Adrenal gland (tissue), 12 donors: Measurements from ENCODE around the gene DNAJC15. TPM values are rescaled to one million over a fixed set of nuclear protein-coding genes. Genes with fewer than 3 reads are reported as not detected.

ENCODE experiments used
- DNase-seq, 7 donors: peaks; one replicate each; pipeline ENCODE4 v3.0.0-alpha.2; 2019 to 2020
- H3K27ac ChIP-seq, 5 donors: fragments of 200-600 bp; sonication (generic) in 4 of 5; 1 replicate in 3 of 5; 2 replicates in 2 of 5; pipeline versions ENCODE4 v1.5.1 to v1.8.0; 2016 to 2020; ENCODE audit warnings: mild to moderate bottlenecking in 1 of 5
- H3K27me3 ChIP-seq: fragments of 200-600 bp; 2 replicates; pipeline ENCODE4 v1.8.0; 2021
- H3K36me3 ChIP-seq, 2 donors: fragments of 200-600 bp; replicated peaks in 1 of 2; 1 replicate in 1 of 2; 2 replicates in 1 of 2; pipeline versions ENCODE4 v1.5.1 to v1.8.0; 2018 to 2022
- H3K4me1 ChIP-seq, 2 donors: fragments of 200-600 bp; replicated peaks in 1 of 2; 1 replicate in 1 of 2; 2 replicates in 1 of 2; pipeline versions ENCODE4 v1.5.1 to v1.8.0; 2018 to 2021
- H3K4me3 ChIP-seq, 4 donors: fragments of 200-600 bp; sonication (generic) in 3 of 4; one replicate each; pipeline ENCODE4 v1.5.1; 2016 to 2018
- H3K9me3 ChIP-seq, 3 donors: fragments of 200-600 bp; sonication (generic) in 1 of 3; replicated peaks in 1 of 3; 1 replicate in 2 of 3; 2 replicates in 1 of 3; pipeline versions ENCODE4 v1.5.1 to v1.8.0; 2016 to 2021
- CTCF ChIP-seq, 6 experiments: fragments of 450-650 bp in 4 of 6; fragments of 200-600 bp in 2 of 6; sonication (generic) in 1 of 6; IDR thresholded peaks; 1 replicate in 5 of 6; 2 replicates in 1 of 6; pipeline versions ENCODE4 v1.5.1 to v1.8.0; 2016 to 2021; ENCODE audit warnings: antibody characterized with exemption in 6 of 6, mild to moderate bottlenecking in 2 of 6, moderate library complexity in 1 of 6
- POLR2A ChIP-seq, 2 donors: fragments of 450-650 bp; IDR thresholded peaks; one replicate each; pipeline ENCODE4 v1.6.1; 2017; ENCODE audit warnings: antibody characterized with exemption in 2 of 2, mild to moderate bottlenecking in 2 of 2, moderate library complexity in 1 of 2
- WGBS, 4 donors: extraction: QIAGEN DNeasy Blood & Tissue Kit in 2 of 4; methylation state at CpG; one replicate each; pipeline versions ENCODE4 v1.1.5 to v1.1.7; 2013 to 2017; 5-methylcytosine and 5-hydroxymethylcytosine counted together
- intact Hi-C, 2 donors: fragments of 100-400 bp; cut with DNase I; formaldehyde crosslinking; loops; one replicate each; pipeline versions ENCODE4 v1.14.1 to v1.15.0; 2022 to 2023
- polyA plus RNA-seq, 3 donors: library from polyadenylated mRNA; stranded (reverse); fragments of 200-250 nt in 2 of 3; fragments of 350-450 nt in 1 of 3; fragmentation: Illumina TruSeq in 1 of 3; extraction: RNeasy Lipid Tissue Mini Kit (QIAGEN cat#74804) in 1 of 3; gene quantifications; one replicate each; pipeline ENCODE4 v1.2.3, GENCODE V29; 2013 to 2014
- total RNA-seq, 9 donors: library from RNA; depleted of rRNA in 4 of 9; stranded (reverse); fragments of >200 nt in 4 of 9; fragments of 120-200 nt in 1 of 9; fragmentation: NEBNext Ultra II Directional in 1 of 9; extraction: Animal tissue kit (Norgen Biotek cat#: 25700) in 1 of 9; gene quantifications; one replicate each; pipeline versions ENCODE4 v1.1.0 to v1.2.4, GENCODE V29; 2013 to 2023
- donor health status: healthy with polysubstance abuse.
- donor health status: Bipolar disorder and iron deficiency.
- donor health status: DM: yes; HTN: yes; CAD: no.
- donor health status: DM: no; HTN: no; CAD: no.
- donor health status: DM: no; HTN: no; CAD: no.
- donor health status: DM: yes; HTN: yes; CAD: no.

The DNAJC15 gene
- total and polyA plus RNA-seq, 12 donors: 10.0 to 33.5 (median 17.5) TPM

DNA sequence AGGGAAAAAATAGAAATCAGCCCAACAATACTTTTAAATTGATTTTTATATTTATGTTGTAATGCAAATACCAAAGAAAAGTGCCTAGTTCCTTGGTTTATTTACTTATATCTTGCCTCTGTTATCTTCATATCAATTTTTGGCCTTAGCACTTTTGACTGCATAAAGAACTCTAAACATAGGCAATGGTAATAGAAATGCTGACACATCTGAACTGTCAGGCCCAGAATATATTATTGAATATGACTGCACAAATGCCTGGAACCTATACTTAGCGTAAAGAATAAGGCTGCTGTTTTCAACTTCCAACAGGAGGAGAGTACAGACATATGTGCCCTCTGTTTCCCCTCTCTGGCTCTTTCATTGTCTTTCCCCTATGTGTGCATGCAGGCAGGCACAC is 91.1 kb downstream of the DNAJC15 start:
- TF ChIP-seq POLR2A (IDR thresholded peaks at IDR 0.05): no peak
- TF ChIP-seq CTCF (IDR thresholded peaks at IDR 0.05): no peak
- Histone ChIP-seq H3K4me1 (peaks cover 0 to 12% of the 10 kb centered on the region in 2 donors), H3K36me3 (no peaks in the 10 kb centered on the region), H3K4me3 (no peak overlapping the region), H3K27ac (no peak overlapping the region), H3K27me3 (no peaks in the 10 kb centered on the region), H3K9me3 (no peaks in the 10 kb centered on the region)
- DNase-seq: no peak
- 38 to 91% (median 80%) methylated on average over 1 of the region's 1 CpG for WGBS, 4 donors
- intact Hi-C loops: no loop called here

- Histone ChIP-seq H3K4me3 (no peak overlapping the region), H3K27ac (no peak overlapping the region), H3K9me3 (no peaks in the 10 kb centered on the region), H3K4me1 (peaks cover 0 to 12% of the 10 kb centered on the region in 2 donors), H3K36me3 (no peaks in the 10 kb centered on the region), H3K27me3 (no peaks in the 10 kb centered on the region)
- TF ChIP-seq CTCF (IDR thresholded peaks at IDR 0.05): no peak
- TF ChIP-seq POLR2A (IDR thresholded peaks at IDR 0.05): no peak
- intact Hi-C loops: no loop called here
- WGBS, 4 donors: 91 to 99% (median 95%) methylated on average over 3 of the region's 3 CpGs
- DNase-seq: no peak
These were observed 91.8 kb downstream of the DNAJC15 start for GRCh38 chr13:43115141-43115540.

DNA sequence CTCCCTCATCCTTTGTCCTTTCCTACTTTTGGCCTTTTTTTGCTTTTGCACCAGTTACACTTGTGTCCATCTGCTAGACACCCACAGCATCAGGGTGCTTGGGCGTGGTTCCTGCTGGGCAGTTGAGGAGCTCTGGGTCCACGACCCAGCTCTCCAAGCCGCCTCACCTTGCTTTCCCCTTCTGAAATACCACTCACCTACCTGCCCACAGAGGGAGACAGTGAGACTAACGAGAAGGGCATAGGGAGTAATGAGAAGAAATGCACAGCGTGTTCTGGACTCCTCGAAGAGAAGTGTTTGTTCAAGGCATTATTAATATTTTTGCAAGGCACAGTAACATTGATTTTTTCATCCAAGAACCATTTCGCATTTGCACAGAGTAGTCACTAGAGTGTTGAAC is 92.9 kb downstream of the DNAJC15 start:
- TF ChIP-seq CTCF (IDR thresholded peaks at IDR 0.05): no peak
- no peak for TF ChIP-seq POLR2A (IDR thresholded peaks at IDR 0.05)
- no peak for DNase-seq
- H3K4me1 ChIP-seq: peaks cover 0 to 12% of the 10 kb centered on the region in 2 donors
- no peak overlapping the region for H3K27ac ChIP-seq
- H3K36me3 ChIP-seq: no peaks in the 10 kb centered on the region
- intact Hi-C loops: no loop called here
- H3K27me3 ChIP-seq: no peaks in the 10 kb centered on the region
- H3K9me3 ChIP-seq: no peaks in the 10 kb centered on the region
- WGBS, 4 donors: 95 to 99% (median 97%) methylated on average over 7 of the region's 7 CpGs
- no peak overlapping the region for H3K4me3 ChIP-seq

DNA sequence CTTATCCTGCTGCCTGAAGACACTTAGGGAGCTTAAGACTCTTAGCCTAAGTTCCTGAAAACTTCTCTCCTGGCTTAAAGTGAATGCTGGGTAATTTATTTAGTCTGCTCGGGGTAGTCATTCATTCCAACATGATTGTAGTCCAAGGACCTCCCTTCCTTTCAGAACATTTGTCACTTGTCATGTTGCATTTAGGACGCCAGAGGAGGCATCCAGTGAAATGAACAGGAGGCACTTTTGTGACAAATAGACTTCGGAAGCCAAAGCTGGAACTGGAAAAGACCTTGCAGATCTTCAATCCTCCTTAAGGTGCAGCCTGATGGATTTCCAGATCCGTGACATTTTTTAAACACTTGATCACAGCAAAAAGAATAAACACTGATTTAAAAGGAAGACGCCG is 95.1 kb downstream of the DNAJC15 start:
- no peak overlapping the region for H3K27ac ChIP-seq
- WGBS, 4 donors: 56 to 67% (median 63%) methylated on average over 6 of the region's 6 CpGs
- no peaks in the 10 kb centered on the region for H3K27me3 ChIP-seq
- no peak for DNase-seq
- intact Hi-C loops: no loop called here
- peaks cover 0 to 3% of the 10 kb centered on the region in 2 donors for H3K4me1 ChIP-seq
- TF ChIP-seq POLR2A (IDR thresholded peaks at IDR 0.05): no peak
- TF ChIP-seq CTCF (IDR thresholded peaks at IDR 0.05): peak in 1 of 6 experiments; percentile 10
- H3K9me3 ChIP-seq: no peaks in the 10 kb centered on the region
- no peak overlapping the region for H3K4me3 ChIP-seq
- no peaks in the 10 kb centered on the region for H3K36me3 ChIP-seq
